Cardiac muscle cell (in vitro differentiated cells and primary cell): ENCODE results near the gene G6PC3. TPM values are rescaled to one million over a fixed set of nuclear protein-coding genes. Genes with fewer than 3 reads are reported as not detected.
"Not testable (repeated sequence)": the region's sequence is repeated elsewhere in the genome, so short reads cannot be mapped to it uniquely, and the experiment has no call there.

Experiments used
- DNase-seq, 2 donors: peaks; one replicate each; pipeline versions ENCODE4 v3.0.0 to v3.0.0-alpha.2; 2010 to 2017; ENCODE audit warnings: low read depth in 1 of 2, low spot score in 1 of 2
- H3K27ac ChIP-seq: fragments of 200-600 bp; sonication (generic); 2 replicates; pipeline ENCODE4 v1.5.1; 2016
- H3K27me3 ChIP-seq: fragments of 200-600 bp; sonication (generic); 2 replicates; pipeline ENCODE4 v1.6.0; 2016; ENCODE audit warnings: control low read depth
- H3K36me3 ChIP-seq: fragments of 200-600 bp; sonication (generic); 2 replicates; pipeline ENCODE4 v1.5.1; 2016; ENCODE audit warnings: control low read depth
- H3K4me1 ChIP-seq: fragments of 200-600 bp; sonication (generic); 2 replicates; pipeline ENCODE4 v1.8.1; 2017; ENCODE audit warnings: low read depth, mild to moderate bottlenecking, mixed run types
- H3K4me3 ChIP-seq: fragments of 200-600 bp; sonication (generic); 2 replicates; pipeline ENCODE4 v1.5.1; 2016; ENCODE audit warnings: mild to moderate bottlenecking
- H3K9me3 ChIP-seq: fragments of 200-600 bp; sonication (generic); 2 replicates; pipeline ENCODE4 v1.5.1; 2017; ENCODE audit warnings: low read depth, mild to moderate bottlenecking, control low read depth
- CTCF ChIP-seq: IDR thresholded peaks from 2 replicates; pipeline ENCODE4 v1.5.1; 2012; ENCODE audit warnings: low read depth, mild to moderate bottlenecking, low read length
- polyA plus RNA-seq: library from polyadenylated mRNA; unstranded; fragments of >200 nt; fragmentation: Nextera tagmentation; extraction: Ambion mirVana; gene quantifications from 2 replicates; pipeline ENCODE4 v1.2.1, GENCODE V29; 2016
- total RNA-seq: library from RNA; depleted of rRNA; stranded (reverse); fragments of >200 nt; gene quantifications from 2 replicates; pipeline ENCODE4 v1.2.3, GENCODE V29; 2016

G6PC3 gene
- total RNA-seq (93.1 and 95.3 TPM in 2 replicates), polyA plus RNA-seq (162 and 234 TPM in 2 replicates)

- Histone ChIP-seq H3K4me3 (peak within 1 kb of the TSS; percentile 40), H3K4me1 (peaks cover 15% of the 10 kb centered on the region), H3K27ac (peak within 1 kb of the TSS; percentile 79), H3K36me3 (peaks cover 4% of the 10 kb centered on the region), H3K27me3 (no peaks in the 10 kb centered on the region), H3K9me3 (no peaks in the 10 kb centered on the region)
- peak; percentile 99 for DNase-seq
- no peak for TF ChIP-seq CTCF
These were observed at the start of gene G6PC3 for GRCh38 chr17:44070455-44071197. Gene G6PC3, plus strand, starts transcription at chr17:44070735. Its CDS starts 231 bp downstream, at chr17:44070966.

GRCh38 chr17:44021227-44021626 lies 49.3 kb upstream of the G6PC3 start:
- H3K4me1 ChIP-seq, DNase-seq, H3K27me3 ChIP-seq, H3K27ac ChIP-seq, H3K4me3 ChIP-seq, H3K9me3 ChIP-seq: not testable (repeated sequence)
- peaks cover 14% of the 10 kb centered on the region for H3K36me3 ChIP-seq

GRCh38 chr17:44022246-44022645 lies 48.3 kb upstream of the G6PC3 start:
- DNase-seq, result no peak
- Histone ChIP-seq H3K4me1 (no peaks in the 10 kb centered on the region), H3K9me3 (no peaks in the 10 kb centered on the region), H3K27me3 (no peaks in the 10 kb centered on the region), H3K4me3 (no peak overlapping the region), H3K36me3 (peaks cover 14% of the 10 kb centered on the region), H3K27ac (no peak overlapping the region)
- TF ChIP-seq CTCF, result no peak

- TF ChIP-seq CTCF, result no peak
- peak overlapping the region; percentile 6 for H3K27ac ChIP-seq
- H3K4me1 ChIP-seq, result no peaks in the 10 kb centered on the region
- no peak for DNase-seq
- H3K36me3 ChIP-seq, result peaks cover 14% of the 10 kb centered on the region
- no peaks in the 10 kb centered on the region for H3K9me3 ChIP-seq
- H3K27me3 ChIP-seq, result no peaks in the 10 kb centered on the region
- no peak overlapping the region for H3K4me3 ChIP-seq
These were observed 46.8 kb upstream of the G6PC3 start for GRCh38 chr17:44023545-44024270.

GRCh38 chr17:44024271-44024663 lies 46.3 kb upstream of the G6PC3 start:
- Histone ChIP-seq H3K27me3 (no peaks in the 10 kb centered on the region), H3K4me3 (no peak overlapping the region), H3K27ac (no peak overlapping the region), H3K9me3 (no peaks in the 10 kb centered on the region), H3K36me3 (peaks cover 14% of the 10 kb centered on the region), H3K4me1 (no peaks in the 10 kb centered on the region)
- no peak for DNase-seq
- TF ChIP-seq CTCF, result no peak

- TF ChIP-seq CTCF, result no peak
- H3K4me3 ChIP-seq, result no peak overlapping the region
- no peak for DNase-seq
- no peaks in the 10 kb centered on the region for H3K9me3 ChIP-seq
- no peaks in the 10 kb centered on the region for H3K4me1 ChIP-seq
- peak overlapping the region; percentile 23 for H3K27ac ChIP-seq
- H3K36me3 ChIP-seq, result peaks cover 9% of the 10 kb centered on the region
- no peaks in the 10 kb centered on the region for H3K27me3 ChIP-seq
These were observed 45.7 kb upstream of the G6PC3 start for GRCh38 chr17:44024853-44025252.
